Cerebellar nuclear complex (tissue), 1 donor: ENCODE results near the gene ACYP2.
A peak's percentile ranks its signal among the peaks of the same experiment; 100 is the strongest.
"Not testable (repeated sequence)": the region's sequence is repeated elsewhere in the genome, so short reads cannot be mapped to it uniquely, and the experiment has no call there.

Experiments used
- DNase-seq, 2 experiments: peaks; one replicate each; lab custom pipeline; 2025; lab: John Stamatoyannopoulos, UW

Gene ACYP2

GRCh38 chr2:54115284-54116137, at the start of gene ACYP2:
Gene ACYP2, plus strand, starts transcription at chr2:54115615.
- DNase-seq = peak in 1 of 2 experiments; percentile 77

- DNase-seq = no peak
Observed at GRCh38 chr2:54065891-54066290, 49.5 kb upstream of the ACYP2 start.

- no peak for DNase-seq
Observed at GRCh38 chr2:54067851-54068375, 47.5 kb upstream of the ACYP2 start.

- not testable (repeated sequence) for DNase-seq
Observed at GRCh38 chr2:54072483-54072882, 42.9 kb upstream of the ACYP2 start.

- DNase-seq = no peak
Observed at GRCh38 chr2:54073796-54074195, 41.6 kb upstream of the ACYP2 start.

- no peak for DNase-seq
Observed at GRCh38 chr2:54074606-54075341, 40.6 kb upstream of the ACYP2 start.

GRCh38 chr2:54076586-54076985, 38.8 kb upstream of the ACYP2 start:
- DNase-seq = no peak

GRCh38 chr2:54077088-54077900, 38.1 kb upstream of the ACYP2 start:
- DNase-seq = no peak

GRCh38 chr2:54079331-54079730, 36.1 kb upstream of the ACYP2 start:
- no peak for DNase-seq

- no peak for DNase-seq
Observed at GRCh38 chr2:54081574-54081973, 33.8 kb upstream of the ACYP2 start.

- DNase-seq = no peak
Observed at GRCh38 chr2:54083021-54083420, 32.4 kb upstream of the ACYP2 start.

- no peak for DNase-seq
Observed at GRCh38 chr2:54083445-54083844, 32.0 kb upstream of the ACYP2 start.

GRCh38 chr2:54084600-54084999, 30.8 kb upstream of the ACYP2 start:
- no peak for DNase-seq

- DNase-seq = no peak
Observed at GRCh38 chr2:54085069-54085468, 30.3 kb upstream of the ACYP2 start.

GRCh38 chr2:54086157-54086556, 29.3 kb upstream of the ACYP2 start:
- DNase-seq = no peak

GRCh38 chr2:54088191-54088634, 27.2 kb upstream of the ACYP2 start:
- DNase-seq = no peak

GRCh38 chr2:54088719-54089118, 26.7 kb upstream of the ACYP2 start:
- DNase-seq = no peak

GRCh38 chr2:54090521-54091117, 24.8 kb upstream of the ACYP2 start:
- DNase-seq = no peak

- DNase-seq = no peak
Observed at GRCh38 chr2:54092940-54093339, 22.5 kb upstream of the ACYP2 start.

- not testable (repeated sequence) for DNase-seq
Observed at GRCh38 chr2:54095406-54095805, 20.0 kb upstream of the ACYP2 start.

- not testable (repeated sequence) for DNase-seq
Observed at GRCh38 chr2:54096141-54096540, 19.3 kb upstream of the ACYP2 start.

GRCh38 chr2:54097124-54097523, 18.3 kb upstream of the ACYP2 start:
- no peak for DNase-seq
